H1 (cell line): ENCODE measurements around the gene NFAM1. TPM values are rescaled to one million over a fixed set of nuclear protein-coding genes. Genes with fewer than 3 reads are reported as not detected.

Source experiments
- ATF2 ChIP-seq: IDR thresholded peaks from 2 replicates; pipeline ENCODE4 v1.6.1; 2012; ENCODE audit warnings: low read length, inconsistent platforms
- CBX5 ChIP-seq: fragments of 300-800, 300-1000 bp; sonication (generic); IDR thresholded peaks from 2 replicates; pipeline ENCODE4 v1.7.1; 2016; ENCODE audit warnings: antibody characterized with exemption, low read length, low read depth
- JUN ChIP-seq: IDR thresholded peaks from 2 replicates; pipeline ENCODE4 v1.6.1; 2011; ENCODE audit warnings: low read depth, mild to moderate bottlenecking, improper control_type of control experiment, low read length
- POLR2AphosphoS5 ChIP-seq: IDR thresholded peaks from 2 replicates; pipeline ENCODE4 v1.6.1; 2011; ENCODE audit warnings: low read depth, low read length
- YY1 ChIP-seq: IDR thresholded peaks from 2 replicates; pipeline ENCODE4 v1.6.1; 2011; ENCODE audit warnings: low read depth, mild to moderate bottlenecking, low read length
- polyA plus RNA-seq, 7 experiments: library from polyadenylated mRNA; depleted of rRNA in 3 of 7; stranded (reverse) in 5 of 7; unstranded in 2 of 7; fragments of >200 nt in 5 of 7; fragments of 200-250 nt in 2 of 7; gene quantifications; 1 replicate in 5 of 7; 2 replicates in 1 of 7; 4 replicates in 1 of 7; pipeline versions ENCODE4 v1.2.1 to v1.2.3, GENCODE V29; 2011 to 2013; ENCODE audit warnings: missing spikeins in 2 of 7, mixed read lengths in 2 of 7
- total RNA-seq: library from RNA; stranded (reverse); fragmentation: NEBNext Ultra II Directional; extraction: Animal tissue kit (Norgen Biotek cat#: 25700); gene quantifications from 2 replicates; pipeline ENCODE4 v1.2.1, GENCODE V29; 2021
- TF ChIP-seq, protein P1 (sequence below): fragments of 300-600 bp; sonication (generic); IDR thresholded peaks from 2 replicates; pipeline ENCODE4 v1.7.1; 2012; ENCODE audit warnings: low read length, moderate library complexity, mild to moderate bottlenecking, inconsistent platforms; ENCODE audit not compliant: insufficient replicate concordance

Gene NFAM1
- total and polyA plus RNA-seq, 2 of the 8 experiments (the other 6 are each of a cell fraction or from before 2014, with no cell fraction given): 0.62 to 0.73 TPM

DNA sequence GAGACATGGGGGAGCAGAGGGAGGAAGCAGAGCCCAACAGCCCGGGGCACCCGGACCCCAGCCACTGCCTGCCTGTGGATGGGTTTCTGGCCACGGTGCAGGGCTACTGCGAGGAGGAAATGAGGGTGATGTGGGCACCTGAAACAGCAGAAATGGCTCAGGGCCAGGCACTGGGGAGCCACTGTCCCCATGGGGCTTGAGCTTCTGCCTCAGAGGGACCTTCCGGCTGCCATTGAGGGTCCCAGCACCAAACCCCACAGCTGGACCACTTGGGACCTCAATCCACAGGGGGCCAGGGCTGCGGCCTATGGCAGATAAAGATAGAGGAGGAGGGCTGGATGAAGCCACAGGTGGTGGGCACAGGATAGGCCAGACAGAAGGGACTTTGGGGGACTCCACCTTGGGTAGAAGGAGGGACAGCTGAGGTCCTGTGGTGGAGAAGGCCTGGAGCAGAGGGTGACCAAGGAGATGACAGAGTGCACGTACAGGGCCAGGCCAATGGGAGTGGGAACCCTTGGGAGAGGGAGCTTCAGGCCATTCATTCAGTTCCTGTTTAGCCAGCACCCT, 48.3 kb downstream of the NFAM1 start (continued):
- TF ChIP-seq POLR2AphosphoS5: no peak
- no peak for TF ChIP-seq CBX5
- no peak for TF ChIP-seq YY1
- TF ChIP-seq, protein P1, sequence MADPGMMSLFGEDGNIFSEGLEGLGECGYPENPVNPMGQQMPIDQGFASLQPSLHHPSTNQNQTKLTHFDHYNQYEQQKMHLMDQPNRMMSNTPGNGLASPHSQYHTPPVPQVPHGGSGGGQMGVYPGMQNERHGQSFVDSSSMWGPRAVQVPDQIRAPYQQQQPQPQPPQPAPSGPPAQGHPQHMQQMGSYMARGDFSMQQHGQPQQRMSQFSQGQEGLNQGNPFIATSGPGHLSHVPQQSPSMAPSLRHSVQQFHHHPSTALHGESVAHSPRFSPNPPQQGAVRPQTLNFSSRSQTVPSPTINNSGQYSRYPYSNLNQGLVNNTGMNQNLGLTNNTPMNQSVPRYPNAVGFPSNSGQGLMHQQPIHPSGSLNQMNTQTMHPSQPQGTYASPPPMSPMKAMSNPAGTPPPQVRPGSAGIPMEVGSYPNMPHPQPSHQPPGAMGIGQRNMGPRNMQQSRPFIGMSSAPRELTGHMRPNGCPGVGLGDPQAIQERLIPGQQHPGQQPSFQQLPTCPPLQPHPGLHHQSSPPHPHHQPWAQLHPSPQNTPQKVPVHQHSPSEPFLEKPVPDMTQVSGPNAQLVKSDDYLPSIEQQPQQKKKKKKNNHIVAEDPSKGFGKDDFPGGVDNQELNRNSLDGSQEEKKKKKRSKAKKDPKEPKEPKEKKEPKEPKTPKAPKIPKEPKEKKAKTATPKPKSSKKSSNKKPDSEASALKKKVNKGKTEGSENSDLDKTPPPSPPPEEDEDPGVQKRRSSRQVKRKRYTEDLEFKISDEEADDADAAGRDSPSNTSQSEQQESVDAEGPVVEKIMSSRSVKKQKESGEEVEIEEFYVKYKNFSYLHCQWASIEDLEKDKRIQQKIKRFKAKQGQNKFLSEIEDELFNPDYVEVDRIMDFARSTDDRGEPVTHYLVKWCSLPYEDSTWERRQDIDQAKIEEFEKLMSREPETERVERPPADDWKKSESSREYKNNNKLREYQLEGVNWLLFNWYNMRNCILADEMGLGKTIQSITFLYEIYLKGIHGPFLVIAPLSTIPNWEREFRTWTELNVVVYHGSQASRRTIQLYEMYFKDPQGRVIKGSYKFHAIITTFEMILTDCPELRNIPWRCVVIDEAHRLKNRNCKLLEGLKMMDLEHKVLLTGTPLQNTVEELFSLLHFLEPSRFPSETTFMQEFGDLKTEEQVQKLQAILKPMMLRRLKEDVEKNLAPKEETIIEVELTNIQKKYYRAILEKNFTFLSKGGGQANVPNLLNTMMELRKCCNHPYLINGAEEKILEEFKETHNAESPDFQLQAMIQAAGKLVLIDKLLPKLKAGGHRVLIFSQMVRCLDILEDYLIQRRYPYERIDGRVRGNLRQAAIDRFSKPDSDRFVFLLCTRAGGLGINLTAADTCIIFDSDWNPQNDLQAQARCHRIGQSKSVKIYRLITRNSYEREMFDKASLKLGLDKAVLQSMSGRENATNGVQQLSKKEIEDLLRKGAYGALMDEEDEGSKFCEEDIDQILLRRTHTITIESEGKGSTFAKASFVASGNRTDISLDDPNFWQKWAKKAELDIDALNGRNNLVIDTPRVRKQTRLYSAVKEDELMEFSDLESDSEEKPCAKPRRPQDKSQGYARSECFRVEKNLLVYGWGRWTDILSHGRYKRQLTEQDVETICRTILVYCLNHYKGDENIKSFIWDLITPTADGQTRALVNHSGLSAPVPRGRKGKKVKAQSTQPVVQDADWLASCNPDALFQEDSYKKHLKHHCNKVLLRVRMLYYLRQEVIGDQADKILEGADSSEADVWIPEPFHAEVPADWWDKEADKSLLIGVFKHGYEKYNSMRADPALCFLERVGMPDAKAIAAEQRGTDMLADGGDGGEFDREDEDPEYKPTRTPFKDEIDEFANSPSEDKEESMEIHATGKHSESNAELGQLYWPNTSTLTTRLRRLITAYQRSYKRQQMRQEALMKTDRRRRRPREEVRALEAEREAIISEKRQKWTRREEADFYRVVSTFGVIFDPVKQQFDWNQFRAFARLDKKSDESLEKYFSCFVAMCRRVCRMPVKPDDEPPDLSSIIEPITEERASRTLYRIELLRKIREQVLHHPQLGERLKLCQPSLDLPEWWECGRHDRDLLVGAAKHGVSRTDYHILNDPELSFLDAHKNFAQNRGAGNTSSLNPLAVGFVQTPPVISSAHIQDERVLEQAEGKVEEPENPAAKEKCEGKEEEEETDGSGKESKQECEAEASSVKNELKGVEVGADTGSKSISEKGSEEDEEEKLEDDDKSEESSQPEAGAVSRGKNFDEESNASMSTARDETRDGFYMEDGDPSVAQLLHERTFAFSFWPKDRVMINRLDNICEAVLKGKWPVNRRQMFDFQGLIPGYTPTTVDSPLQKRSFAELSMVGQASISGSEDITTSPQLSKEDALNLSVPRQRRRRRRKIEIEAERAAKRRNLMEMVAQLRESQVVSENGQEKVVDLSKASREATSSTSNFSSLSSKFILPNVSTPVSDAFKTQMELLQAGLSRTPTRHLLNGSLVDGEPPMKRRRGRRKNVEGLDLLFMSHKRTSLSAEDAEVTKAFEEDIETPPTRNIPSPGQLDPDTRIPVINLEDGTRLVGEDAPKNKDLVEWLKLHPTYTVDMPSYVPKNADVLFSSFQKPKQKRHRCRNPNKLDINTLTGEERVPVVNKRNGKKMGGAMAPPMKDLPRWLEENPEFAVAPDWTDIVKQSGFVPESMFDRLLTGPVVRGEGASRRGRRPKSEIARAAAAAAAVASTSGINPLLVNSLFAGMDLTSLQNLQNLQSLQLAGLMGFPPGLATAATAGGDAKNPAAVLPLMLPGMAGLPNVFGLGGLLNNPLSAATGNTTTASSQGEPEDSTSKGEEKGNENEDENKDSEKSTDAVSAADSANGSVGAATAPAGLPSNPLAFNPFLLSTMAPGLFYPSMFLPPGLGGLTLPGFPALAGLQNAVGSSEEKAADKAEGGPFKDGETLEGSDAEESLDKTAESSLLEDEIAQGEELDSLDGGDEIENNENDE: no peak
- no peak for TF ChIP-seq ATF2
- no peak for TF ChIP-seq JUN
- TF ChIP-seq, all 59 proteins: peak for 0
